GM10248 (cell line): ENCODE data around the gene MMAB.

Experiments
- CTCF ChIA-PET: fragments of 300-600 bp; sonication (Branson Sonifier 250); formaldehyde crosslinking; extraction: SDS; loops from one replicate; lab custom pipeline; 2021; ENCODE audit warnings: antibody characterized with exemption; lab: Yijun Ruan, JAX
- POLR2A ChIA-PET: fragments of 350-650 bp; sonication (Branson Sonifier 250); formaldehyde crosslinking; extraction: SDS; loops from one replicate; lab custom pipeline; 2020; ENCODE audit warnings: antibody characterized with exemption; lab: Yijun Ruan, JAX
- DNase-seq: peaks from one replicate; pipeline ENCODE4 v3.0.0; 2012; ENCODE audit errors: extremely low spot score
- CTCF ChIP-seq: IDR thresholded peaks from 2 replicates; pipeline ENCODE4 v1.5.1; 2012; ENCODE audit warnings: mild to moderate bottlenecking, low read depth; ENCODE audit errors: extremely low read depth, missing control alignments, control extremely low read depth

The MMAB gene

GRCh38 chr12:109589240-109589590, 15.9 kb upstream of the MMAB start:
- POLR2A ChIA-PET = no interaction called here
- DNase-seq = no peak
- CTCF ChIA-PET = interaction anchor here (1.2 to 2.6 kb wide), 2 partner anchors 9 to 15 kb away, joined by 3 to 17 read pairs; partner anchors contain the start of gene MVK
- no peak for TF ChIP-seq CTCF

- TF ChIP-seq CTCF = no peak
- DNase-seq = no peak
- CTCF ChIA-PET = interaction anchor here (1.2 to 2.6 kb wide), 3 partner anchors 9 to 70 kb away, joined by 3 to 17 read pairs (median 3); partner anchors contain the start of gene MVK
- POLR2A ChIA-PET = no interaction called here
These were observed 15.3 kb upstream of the MMAB start for GRCh38 chr12:109588461-109589239.

GRCh38 chr12:109587921-109588320, 14.6 kb upstream of the MMAB start:
- ChIA-PET POLR2A (no interaction called here), CTCF (interaction anchor here (1.6 to 2.6 kb wide), 2 partner anchors 10 to 69 kb away, joined by 3 to 17 read pairs; no protein-coding TSS in a partner anchor)
- TF ChIP-seq CTCF = no peak
- DNase-seq = no peak

GRCh38 chr12:109586385-109587296, 13.3 kb upstream of the MMAB start:
- ChIA-PET CTCF (interaction anchor here (0.9 to 6.4 kb wide), 6 partner anchors 10 to 68 kb away, joined by 3 to 56 read pairs (median 3); partner anchors contain the start of genes MMAB and MVK), POLR2A (no interaction called here)

GRCh38 chr12:109583733-109584132, 10.4 kb upstream of the MMAB start:
- CTCF ChIA-PET = interaction anchor here (0.6 to 6.4 kb wide), 4 partner anchors 13 to 191 kb away, joined by 3 to 56 read pairs (median 4); no protein-coding TSS in a partner anchor
- POLR2A ChIA-PET = no interaction called here
- DNase-seq = no peak
- TF ChIP-seq CTCF = no peak

More at GRCh38 chr12:109586385-109587296, 13.3 kb upstream of the MMAB start:
- DNase-seq = no peak
- no peak for TF ChIP-seq CTCF

- TF ChIP-seq CTCF = no peak
- CTCF ChIA-PET = interaction anchor here (2.1 to 6.4 kb wide), 2 partner anchors 9 to 14 kb away, joined by 5 to 56 read pairs; no protein-coding TSS in a partner anchor
- no peak for DNase-seq
- POLR2A ChIA-PET = no interaction called here
These were observed 9.3 kb upstream of the MMAB start for GRCh38 chr12:109582636-109583035.
